Head of caudate nucleus (tissue), 42 donors: ENCODE data around the gene MAP2K4.
"Not testable (repeated sequence)": the region's sequence is repeated elsewhere in the genome, so short reads cannot be mapped to it uniquely, and the experiment has no call there.

ENCODE experiments used
- DNase-seq, 42 donors: peaks; one replicate each; pipeline versions ENCODE4 v3.0.0 to v3.0.0-alpha.2; 2020 to 2021; ENCODE audit warnings: mixed read lengths in 7 of 42
- intact Hi-C: fragments of 100-400 bp; cut with DNase I; formaldehyde crosslinking; loops from one replicate; pipeline ENCODE4 v1.15.0; 2022

MAP2K4 gene

GRCh38 chr17:12020642-12021622 lies at the start of gene MAP2K4:
Gene MAP2K4, plus strand, starts transcription at chr17:12020877. Its CDS starts 10 bp downstream, at chr17:12020887.
- DNase-seq = peak; percentile 78 to 97 (median 96)
- intact Hi-C loops = loop anchor here (2.0 kb wide), 1 partner anchor 24 kb away; the partner anchor contains the start of gene ZNF18

- DNase-seq, intact Hi-C loops: not testable (repeated sequence)
Measured at GRCh38 chr17:11972741-11973140, 47.9 kb upstream of the MAP2K4 start.

GRCh38 chr17:11979795-11980194 lies 40.9 kb upstream of the MAP2K4 start:
- no peak for DNase-seq
- intact Hi-C loops = no loop called here

DNA sequence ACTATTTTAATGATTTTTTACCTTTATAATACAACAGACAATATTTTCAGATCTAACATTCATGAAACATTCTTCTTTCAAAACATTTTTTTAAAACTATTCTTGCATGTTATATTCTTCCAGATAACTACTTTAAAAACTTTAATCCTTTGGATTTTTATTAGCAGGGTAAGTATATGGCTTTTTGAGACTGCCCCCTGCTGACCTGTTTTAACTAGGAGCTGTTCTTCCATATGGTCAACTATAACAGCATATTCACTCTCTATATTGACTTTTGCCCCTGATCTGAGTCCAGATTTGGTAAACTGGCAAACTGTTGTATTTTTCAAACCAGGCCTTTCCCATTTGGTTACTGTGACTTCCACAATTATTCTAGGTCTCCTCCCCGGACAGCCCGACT lies 39.9 kb upstream of the MAP2K4 start:
- intact Hi-C loops = no loop called here
- DNase-seq = no peak

GRCh38 chr17:11981862-11982261 lies 38.8 kb upstream of the MAP2K4 start:
- DNase-seq = no peak
- intact Hi-C loops = no loop called here

GRCh38 chr17:11986179-11986941 lies 34.3 kb upstream of the MAP2K4 start:
- intact Hi-C loops = no loop called here
- DNase-seq = no peak

DNA sequence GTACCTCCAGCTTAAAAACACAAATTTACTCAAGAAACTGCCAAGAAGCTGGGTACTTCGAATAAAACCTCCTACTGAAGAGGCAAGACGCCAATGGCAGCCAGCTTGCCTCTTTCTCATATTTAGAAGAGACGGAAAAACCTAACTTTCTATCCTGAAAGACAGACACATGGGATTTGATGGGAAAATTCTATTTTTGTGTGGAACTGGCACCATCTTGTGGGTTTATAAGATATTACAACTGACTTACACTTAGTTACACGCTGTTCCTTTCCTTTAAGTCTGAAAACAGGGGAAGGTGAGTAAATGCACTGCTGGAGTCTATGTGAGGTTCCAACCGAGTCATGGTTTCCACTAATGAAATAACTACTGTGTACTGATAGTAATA lies 33.7 kb upstream of the MAP2K4 start:
- DNase-seq = peak in 4 of 42 donors; percentile 3 to 55 (median 15)
- intact Hi-C loops = no loop called here

GRCh38 chr17:11990363-11990983 lies 30.2 kb upstream of the MAP2K4 start:
- intact Hi-C loops = no loop called here
- no peak for DNase-seq

DNA sequence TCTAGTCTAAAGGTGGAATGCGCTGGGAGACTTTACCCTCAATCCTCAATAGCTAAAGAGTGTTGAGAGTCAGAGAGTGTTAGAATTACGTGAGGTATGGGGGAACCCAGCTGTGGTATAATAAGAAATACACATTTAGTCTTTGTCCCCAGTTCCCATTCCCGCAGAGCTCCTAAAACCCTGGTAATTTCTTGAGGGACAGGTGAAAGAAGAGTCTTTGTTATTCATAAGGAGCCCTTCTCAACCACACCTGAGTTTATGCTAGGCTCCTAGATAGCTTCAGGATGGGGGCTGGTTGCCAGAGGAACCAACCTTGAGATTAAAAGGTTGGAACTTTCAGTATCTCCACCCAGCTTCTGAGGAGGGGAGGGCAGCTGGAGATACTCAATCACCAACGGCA lies 29.2 kb upstream of the MAP2K4 start:
- no peak for DNase-seq
- intact Hi-C loops = no loop called here

DNA sequence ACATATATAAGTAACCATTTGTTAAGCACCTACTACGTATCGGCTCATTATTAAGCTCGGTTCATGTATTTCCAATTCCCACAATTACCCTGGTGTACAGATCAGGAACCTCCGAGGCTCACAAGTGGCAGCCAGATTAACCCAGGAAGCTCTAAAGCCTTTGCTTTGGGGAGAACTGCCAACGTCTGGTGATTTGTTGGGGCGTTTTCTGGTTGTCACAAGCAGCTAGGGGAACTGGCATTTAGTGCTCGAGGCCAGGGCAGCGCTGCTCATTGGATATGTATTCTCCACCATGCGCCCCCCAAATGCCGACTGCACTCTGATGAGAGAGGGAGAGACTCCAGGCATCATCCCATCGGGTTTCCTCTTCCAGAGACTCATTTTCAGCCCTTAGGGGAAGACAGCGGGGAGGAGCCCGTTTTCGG lies 23.9 kb upstream of the MAP2K4 start:
- intact Hi-C loops = loop anchor here (2.0 kb wide), 1 partner anchor 24 kb away; the partner anchor contains the start of gene MAP2K4
- peak in 15 of 42 donors; percentile 13 to 73 (median 52) for DNase-seq

DNA sequence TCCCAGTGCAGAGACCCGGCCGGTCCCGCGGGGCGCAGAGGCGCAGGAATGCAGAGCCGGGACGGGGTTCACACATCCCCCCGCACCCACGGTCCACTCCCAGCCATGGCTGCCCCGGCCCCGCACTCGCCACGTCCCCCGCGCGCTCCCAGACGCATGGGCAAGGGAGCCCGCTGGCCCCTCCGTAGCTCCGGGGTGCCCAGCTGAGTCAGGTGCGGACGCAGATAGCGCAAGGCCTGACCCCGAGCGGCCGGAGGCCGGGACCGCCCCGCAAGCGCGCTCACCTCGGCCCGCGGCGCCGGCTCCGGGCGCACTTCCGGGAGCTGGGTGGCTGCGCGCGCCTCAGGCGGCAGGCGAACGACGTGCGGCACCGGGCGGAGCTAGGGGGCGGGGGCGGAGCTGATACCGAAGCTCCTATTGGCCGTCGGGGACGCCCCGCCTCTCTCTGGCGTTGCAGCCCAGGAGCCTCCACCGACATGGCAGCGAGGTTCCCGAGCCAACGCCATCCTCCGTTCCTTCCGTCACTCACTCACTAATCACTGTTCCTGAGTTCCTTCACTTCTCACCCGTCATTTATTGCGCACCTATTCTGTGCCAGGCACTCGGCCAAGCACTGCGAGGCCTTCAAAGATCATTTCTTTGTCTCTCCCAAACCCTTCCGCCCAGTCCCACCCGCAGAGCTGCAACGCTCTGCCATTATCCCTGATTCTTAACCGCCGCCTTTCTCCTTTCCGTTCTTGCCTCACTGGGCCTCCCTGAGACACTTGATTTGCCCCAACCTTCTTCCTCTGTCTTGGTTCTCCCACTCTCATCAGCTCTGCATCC lies 23.3 kb upstream of the MAP2K4 start, which contains the start of gene ZNF18:
TSS of gene ZNF18 (minus strand) at position 329 of the 825 bp plus-strand sequence. CDS start 4,646 bp downstream, outside the sequence.
- DNase-seq = peak; percentile 92 to 99 (median 97)
- intact Hi-C loops = loop anchor here (2.0 kb wide), 1 partner anchor 23 kb away; the partner anchor contains the start of gene MAP2K4

- intact Hi-C loops = loop anchor here (2.0 kb wide), 1 partner anchor 23 kb away; the partner anchor contains the start of gene MAP2K4
- DNase-seq = peak in 1 of 42 donors; percentile 26
Measured at GRCh38 chr17:11997972-11998233, 22.8 kb upstream of the MAP2K4 start.

- DNase-seq = no peak
Measured at GRCh38 chr17:11999696-12000095, 21.0 kb upstream of the MAP2K4 start.

GRCh38 chr17:12007466-12007865 lies 13.2 kb upstream of the MAP2K4 start:
- intact Hi-C loops = no loop called here
- no peak for DNase-seq

More at GRCh38 chr17:11999696-12000095, 21.0 kb upstream of the MAP2K4 start:
- intact Hi-C loops = no loop called here

DNA sequence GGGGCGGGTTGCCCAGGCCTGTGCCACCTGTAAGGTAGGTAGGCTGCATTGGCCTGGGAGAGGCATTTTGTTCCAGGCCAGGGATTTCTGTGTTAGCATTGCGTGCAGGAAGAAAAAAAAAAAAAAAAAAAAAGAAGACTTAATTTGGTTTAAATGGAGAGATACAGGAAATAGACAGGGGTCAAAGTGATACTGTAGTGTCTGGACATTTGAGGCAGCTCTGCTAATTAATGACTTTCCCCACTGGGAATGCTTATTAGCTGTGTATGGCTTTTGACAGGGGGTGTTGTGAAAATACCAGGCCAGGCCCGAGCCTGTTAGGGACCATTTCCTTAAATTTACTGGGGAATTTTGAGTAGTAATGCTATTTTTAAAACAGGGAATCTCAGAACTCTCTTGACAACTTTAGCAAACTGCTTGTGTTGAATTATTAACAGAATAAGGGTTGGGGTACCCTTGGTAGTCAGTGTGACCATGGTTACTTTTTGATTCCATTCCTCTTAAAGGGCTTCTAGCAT lies 1.0 kb downstream of the MAP2K4 start:
- intact Hi-C loops = loop anchor here (2.0 kb wide), 1 partner anchor 25 kb away; the partner anchor contains the start of gene ZNF18
- no peak for DNase-seq

- intact Hi-C loops = no loop called here
- no peak for DNase-seq
Measured at GRCh38 chr17:12022310-12022709, 1.6 kb downstream of the MAP2K4 start.

- intact Hi-C loops = no loop called here
- DNase-seq = no peak
Measured at GRCh38 chr17:12024327-12024726, 3.6 kb downstream of the MAP2K4 start.

GRCh38 chr17:12027658-12028057 lies 7.0 kb downstream of the MAP2K4 start:
- no peak for DNase-seq
- intact Hi-C loops = no loop called here
